COLO668 (cell line): ENCODE results near the gene IARS1.

ENCODE experiments used
- DNase-seq: peaks from one replicate; lab custom pipeline; 2025; ENCODE audit not compliant: unreplicated experiment; lab: John Stamatoyannopoulos, UW

IARS1 gene

GRCh38 chr9:92247296-92247695 is 46.2 kb downstream of the IARS1 start:
- DNase-seq: no peak

- no peak for DNase-seq
Observed at GRCh38 chr9:92245005-92245797, 48.3 kb downstream of the IARS1 start.
